Adrenal gland (tissue), 12 donors: Measurements from ENCODE around the gene PFKFB2. TPM values are rescaled to one million over a fixed set of nuclear protein-coding genes. Genes with fewer than 3 reads are reported as not detected.

Experiments used
- DNase-seq, 7 donors: peaks; one replicate each; pipeline ENCODE4 v3.0.0-alpha.2; 2019 to 2020
- H3K27ac ChIP-seq, 5 donors: fragments of 200-600 bp; sonication (generic) in 4 of 5; 1 replicate in 3 of 5; 2 replicates in 2 of 5; pipeline versions ENCODE4 v1.5.1 to v1.8.0; 2016 to 2020; ENCODE audit warnings: mild to moderate bottlenecking in 1 of 5
- H3K27me3 ChIP-seq: fragments of 200-600 bp; 2 replicates; pipeline ENCODE4 v1.8.0; 2021
- H3K36me3 ChIP-seq, 2 donors: fragments of 200-600 bp; replicated peaks in 1 of 2; 1 replicate in 1 of 2; 2 replicates in 1 of 2; pipeline versions ENCODE4 v1.5.1 to v1.8.0; 2018 to 2022
- H3K4me1 ChIP-seq, 2 donors: fragments of 200-600 bp; replicated peaks in 1 of 2; 1 replicate in 1 of 2; 2 replicates in 1 of 2; pipeline versions ENCODE4 v1.5.1 to v1.8.0; 2018 to 2021
- H3K4me3 ChIP-seq, 4 donors: fragments of 200-600 bp; sonication (generic) in 3 of 4; one replicate each; pipeline ENCODE4 v1.5.1; 2016 to 2018
- H3K9me3 ChIP-seq, 3 donors: fragments of 200-600 bp; sonication (generic) in 1 of 3; replicated peaks in 1 of 3; 1 replicate in 2 of 3; 2 replicates in 1 of 3; pipeline versions ENCODE4 v1.5.1 to v1.8.0; 2016 to 2021
- CTCF ChIP-seq, 6 experiments: fragments of 450-650 bp in 4 of 6; fragments of 200-600 bp in 2 of 6; sonication (generic) in 1 of 6; IDR thresholded peaks; 1 replicate in 5 of 6; 2 replicates in 1 of 6; pipeline versions ENCODE4 v1.5.1 to v1.8.0; 2016 to 2021; ENCODE audit warnings: antibody characterized with exemption in 6 of 6, mild to moderate bottlenecking in 2 of 6, moderate library complexity in 1 of 6
- POLR2A ChIP-seq, 2 donors: fragments of 450-650 bp; IDR thresholded peaks; one replicate each; pipeline ENCODE4 v1.6.1; 2017; ENCODE audit warnings: antibody characterized with exemption in 2 of 2, mild to moderate bottlenecking in 2 of 2, moderate library complexity in 1 of 2
- WGBS, 4 donors: extraction: QIAGEN DNeasy Blood & Tissue Kit in 2 of 4; methylation state at CpG; one replicate each; pipeline versions ENCODE4 v1.1.5 to v1.1.7; 2013 to 2017; 5-methylcytosine and 5-hydroxymethylcytosine counted together
- intact Hi-C, 2 donors: fragments of 100-400 bp; cut with DNase I; formaldehyde crosslinking; loops; one replicate each; pipeline versions ENCODE4 v1.14.1 to v1.15.0; 2022 to 2023
- polyA plus RNA-seq, 3 donors: library from polyadenylated mRNA; stranded (reverse); fragments of 200-250 nt in 2 of 3; fragments of 350-450 nt in 1 of 3; fragmentation: Illumina TruSeq in 1 of 3; extraction: RNeasy Lipid Tissue Mini Kit (QIAGEN cat#74804) in 1 of 3; gene quantifications; one replicate each; pipeline ENCODE4 v1.2.3, GENCODE V29; 2013 to 2014
- total RNA-seq, 9 donors: library from RNA; depleted of rRNA in 4 of 9; stranded (reverse); fragments of >200 nt in 4 of 9; fragments of 120-200 nt in 1 of 9; fragmentation: NEBNext Ultra II Directional in 1 of 9; extraction: Animal tissue kit (Norgen Biotek cat#: 25700) in 1 of 9; gene quantifications; one replicate each; pipeline versions ENCODE4 v1.1.0 to v1.2.4, GENCODE V29; 2013 to 2023
- donor health status: healthy with polysubstance abuse.
- donor health status: Bipolar disorder and iron deficiency.
- donor health status: DM: yes; HTN: yes; CAD: no.
- donor health status: DM: no; HTN: no; CAD: no.
- donor health status: DM: no; HTN: no; CAD: no.
- donor health status: DM: yes; HTN: yes; CAD: no.

Gene PFKFB2
- total and polyA plus RNA-seq, 12 donors: 3.9 to 25.8 (median 13.5) TPM

DNA sequence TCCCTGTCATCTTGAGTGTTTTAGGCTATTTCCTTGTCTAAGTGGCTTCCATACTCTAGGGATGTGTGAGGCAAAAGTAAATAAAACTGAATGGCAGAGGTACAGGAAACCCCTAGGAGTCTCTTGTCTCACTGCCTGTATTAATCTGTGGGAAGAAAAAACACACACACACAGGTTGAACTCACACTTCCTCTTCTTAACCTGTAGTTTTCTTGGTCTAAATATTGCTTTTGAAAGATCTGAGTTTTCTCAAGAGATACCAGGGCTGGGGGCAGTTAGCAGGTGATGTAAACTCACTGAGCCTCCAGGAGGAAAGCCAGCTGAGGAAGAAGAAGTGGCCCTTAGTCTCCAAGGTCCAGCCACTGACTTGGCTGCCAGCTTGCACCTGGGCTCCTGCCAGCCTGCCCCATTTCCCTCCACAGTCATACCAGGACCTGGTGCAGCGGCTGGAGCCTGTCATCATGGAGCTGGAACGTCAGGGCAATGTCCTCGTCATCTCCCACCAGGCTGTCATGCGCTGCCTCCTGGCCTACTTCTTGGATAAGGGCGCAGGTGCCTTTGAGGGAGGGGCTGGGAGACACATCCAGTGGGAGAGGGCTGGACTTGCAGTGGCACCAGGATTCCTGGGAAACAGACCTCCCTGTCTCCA lies 16.9 kb downstream of the PFKFB2 start:
- Histone ChIP-seq H3K36me3 (peaks cover 0 to 52% of the 10 kb centered on the region in 2 donors), H3K4me1 (no peaks in the 10 kb centered on the region), H3K4me3 (no peak overlapping the region), H3K9me3 (no peaks in the 10 kb centered on the region), H3K27me3 (no peaks in the 10 kb centered on the region), H3K27ac (no peak overlapping the region)
- 88 to 93% (median 91%) methylated on average over 5 of the region's 5 CpGs; no CpG with 5 or more reads in 1 of the 4 donors for WGBS, 4 donors
- TF ChIP-seq CTCF (IDR thresholded peaks at IDR 0.05) (no peak), POLR2A (IDR thresholded peaks at IDR 0.05) (no peak)
- DNase-seq: no peak
- intact Hi-C loops: loop anchor here in 1 of 2 donors (5.0 kb wide), 1 partner anchor 332 kb away; no protein-coding TSS in a partner anchor

- Histone ChIP-seq H3K27me3 (no peaks in the 10 kb centered on the region), H3K9me3 (no peaks in the 10 kb centered on the region), H3K4me3 (no peak overlapping the region), H3K36me3 (peaks cover 0 to 51% of the 10 kb centered on the region in 2 donors), H3K27ac (no peak overlapping the region), H3K4me1 (no peaks in the 10 kb centered on the region)
- TF ChIP-seq CTCF (IDR thresholded peaks at IDR 0.05): no peak
- intact Hi-C loops: loop anchor here in 1 of 2 donors (5.0 kb wide), 1 partner anchor 331 kb away; no protein-coding TSS in a partner anchor
- 62 to 81% (median 73%) methylated on average over 2 to 4 of the region's 4 CpGs for WGBS, 4 donors
- no peak for DNase-seq
Measured at GRCh38 chr1:207070811-207071210, 17.7 kb downstream of the PFKFB2 start.

DNA sequence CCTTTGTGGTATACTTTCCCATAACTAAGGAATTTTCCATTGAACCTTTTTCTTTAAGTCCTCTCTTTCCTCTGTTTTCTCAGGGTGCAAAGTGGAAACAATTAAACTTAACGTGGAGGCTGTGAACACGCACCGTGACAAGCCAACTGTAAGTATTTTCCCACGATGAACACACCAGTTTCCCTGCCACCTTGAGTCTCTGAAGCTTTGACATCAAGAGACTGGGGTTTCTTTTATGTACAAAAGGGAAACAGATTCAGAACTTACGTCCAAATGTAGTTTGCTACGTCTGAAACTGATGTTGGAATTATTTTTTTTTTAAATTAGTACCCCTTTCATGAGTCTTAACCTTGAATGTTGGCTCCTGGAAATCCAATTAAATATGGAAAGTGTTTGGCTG lies 18.4 kb downstream of the PFKFB2 start:
- H3K27me3 ChIP-seq: no peaks in the 10 kb centered on the region
- DNase-seq: no peak
- H3K36me3 ChIP-seq: peaks cover 0 to 50% of the 10 kb centered on the region in 2 donors
- no peaks in the 10 kb centered on the region for H3K9me3 ChIP-seq
- intact Hi-C loops: loop anchor here in 1 of 2 donors (5.0 kb wide), 1 partner anchor 331 kb away; no protein-coding TSS in a partner anchor
- H3K4me3 ChIP-seq: no peak overlapping the region
- no peak overlapping the region for H3K27ac ChIP-seq
- 86 to 96% (median 93%) methylated on average over 6 of the region's 6 CpGs for WGBS, 4 donors
- TF ChIP-seq POLR2A (IDR thresholded peaks at IDR 0.05) (no peak), CTCF (IDR thresholded peaks at IDR 0.05) (no peak)
- no peaks in the 10 kb centered on the region for H3K4me1 ChIP-seq

- Histone ChIP-seq H3K9me3 (no peaks in the 10 kb centered on the region), H3K4me3 (no peak overlapping the region), H3K36me3 (peaks cover 0 to 50% of the 10 kb centered on the region in 2 donors), H3K27me3 (no peaks in the 10 kb centered on the region), H3K4me1 (no peaks in the 10 kb centered on the region), H3K27ac (no peak overlapping the region)
- 66 to 81% (median 74%) methylated on average over 8 of the region's 8 CpGs for WGBS, 4 donors
- no peak for DNase-seq
- intact Hi-C loops: loop anchor here in 1 of 2 donors (5.0 kb wide), 1 partner anchor 330 kb away; no protein-coding TSS in a partner anchor
- TF ChIP-seq POLR2A (IDR thresholded peaks at IDR 0.05) (no peak), CTCF (IDR thresholded peaks at IDR 0.05) (no peak)
Measured at GRCh38 chr1:207072233-207072632, 19.2 kb downstream of the PFKFB2 start.
